ENCODE measurements around the gene SURF4.

DNA sequence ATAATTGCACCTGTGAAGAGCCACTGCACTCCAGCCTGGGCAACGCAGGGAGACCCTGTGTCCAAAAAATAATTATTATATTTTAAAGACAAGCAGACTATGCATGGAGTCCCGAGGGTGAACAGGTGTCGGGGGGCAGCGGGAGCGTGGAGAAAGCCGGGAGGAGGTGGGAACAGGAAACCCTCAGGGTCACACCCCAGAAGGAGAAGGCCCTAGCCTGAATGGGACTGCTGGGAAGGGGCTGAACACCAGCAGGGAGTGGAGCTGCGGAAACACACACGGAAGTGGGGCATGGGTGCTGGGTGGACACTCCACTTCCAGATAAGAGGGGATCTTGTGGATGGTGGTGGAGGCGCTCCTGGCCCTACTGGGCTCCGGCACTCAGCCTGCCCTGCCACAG lies 52.6 kb downstream of the SURF4 start:
- TF ChIP-seq, protein P1, sequence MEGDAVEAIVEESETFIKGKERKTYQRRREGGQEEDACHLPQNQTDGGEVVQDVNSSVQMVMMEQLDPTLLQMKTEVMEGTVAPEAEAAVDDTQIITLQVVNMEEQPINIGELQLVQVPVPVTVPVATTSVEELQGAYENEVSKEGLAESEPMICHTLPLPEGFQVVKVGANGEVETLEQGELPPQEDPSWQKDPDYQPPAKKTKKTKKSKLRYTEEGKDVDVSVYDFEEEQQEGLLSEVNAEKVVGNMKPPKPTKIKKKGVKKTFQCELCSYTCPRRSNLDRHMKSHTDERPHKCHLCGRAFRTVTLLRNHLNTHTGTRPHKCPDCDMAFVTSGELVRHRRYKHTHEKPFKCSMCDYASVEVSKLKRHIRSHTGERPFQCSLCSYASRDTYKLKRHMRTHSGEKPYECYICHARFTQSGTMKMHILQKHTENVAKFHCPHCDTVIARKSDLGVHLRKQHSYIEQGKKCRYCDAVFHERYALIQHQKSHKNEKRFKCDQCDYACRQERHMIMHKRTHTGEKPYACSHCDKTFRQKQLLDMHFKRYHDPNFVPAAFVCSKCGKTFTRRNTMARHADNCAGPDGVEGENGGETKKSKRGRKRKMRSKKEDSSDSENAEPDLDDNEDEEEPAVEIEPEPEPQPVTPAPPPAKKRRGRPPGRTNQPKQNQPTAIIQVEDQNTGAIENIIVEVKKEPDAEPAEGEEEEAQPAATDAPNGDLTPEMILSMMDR (IDR thresholded peaks at IDR 0.05; ENCODE audit: low read depth, low read length, poor library complexity, severe bottlenecking), result no peak
- no peak for TF ChIP-seq EZH2phosphoT487 (IDR thresholded peaks at IDR 0.05; ENCODE audit: borderline replicate concordance, low read length)
